Body of pancreas (tissue), 4 donors: ENCODE measurements around the gene POLH.
"Not testable (repeated sequence)": the region's sequence is repeated elsewhere in the genome, so short reads cannot be mapped to it uniquely, and the experiment has no call there.

ENCODE experiments used
- CTCF ChIP-seq, 7 experiments: fragments of 450-650 bp in 4 of 7; fragments of 200-600 bp in 3 of 7; sonication (generic) in 3 of 7; IDR thresholded peaks; one replicate each; pipeline ENCODE4 v1.5.1; 2016 to 2019; ENCODE audit warnings: antibody characterized with exemption in 7 of 7
- POLR2A ChIP-seq, 3 donors: fragments of 450-650 bp; IDR thresholded peaks; one replicate each; pipeline ENCODE4 v1.6.1; 2016; ENCODE audit warnings: antibody characterized with exemption in 3 of 3, mild to moderate bottlenecking in 2 of 3

- not testable (repeated sequence) for TF ChIP-seq CTCF, POLR2A (IDR thresholded peaks at IDR 0.05)
These were observed 13.6 kb downstream of the POLH start for GRCh38 chr6:43589564-43589963.
